Measurements from ENCODE around the gene TGFBR3.
A peak's percentile ranks its signal among the peaks of the same experiment; 100 is the strongest.

The TGFBR3 gene

DNA sequence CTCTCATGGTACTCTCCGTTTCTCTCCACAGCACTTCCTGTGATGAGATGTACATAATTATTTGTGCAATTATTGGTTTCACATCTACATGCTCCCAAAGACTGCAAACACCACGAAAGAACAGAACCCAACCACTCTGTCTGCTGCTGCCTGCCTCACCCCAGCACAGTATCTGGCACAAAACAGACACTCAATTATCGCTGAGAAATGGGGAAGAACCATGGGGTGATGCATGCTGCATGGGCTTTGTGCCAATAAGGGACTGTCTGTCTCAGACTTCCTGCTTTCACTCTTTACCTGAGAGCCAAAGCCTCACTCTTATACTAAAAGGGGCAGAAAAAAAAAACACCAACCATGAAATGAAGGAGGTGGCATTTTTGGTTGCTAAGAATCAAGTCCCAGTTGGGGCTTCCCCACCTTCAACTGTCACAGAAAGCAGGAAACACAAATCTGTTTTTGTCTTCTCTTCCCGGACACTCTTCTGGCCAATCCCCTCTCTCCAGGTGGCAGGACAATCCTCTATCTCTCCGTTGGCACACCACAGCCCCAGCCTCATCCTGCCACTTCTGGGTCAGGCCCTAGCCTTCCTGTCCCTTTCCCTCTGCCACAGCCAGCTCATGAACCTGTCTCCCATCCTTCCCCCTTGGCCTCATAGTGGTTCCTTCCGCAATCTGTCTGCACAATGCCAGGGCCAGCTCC, 82.0 kb downstream of the TGFBR3 start:
- peak; percentile 23 to 55 (median 46) for DNase-seq (ENCODE audit: low read depth in 3 of 3, low spot score in 1 of 3)

DNA sequence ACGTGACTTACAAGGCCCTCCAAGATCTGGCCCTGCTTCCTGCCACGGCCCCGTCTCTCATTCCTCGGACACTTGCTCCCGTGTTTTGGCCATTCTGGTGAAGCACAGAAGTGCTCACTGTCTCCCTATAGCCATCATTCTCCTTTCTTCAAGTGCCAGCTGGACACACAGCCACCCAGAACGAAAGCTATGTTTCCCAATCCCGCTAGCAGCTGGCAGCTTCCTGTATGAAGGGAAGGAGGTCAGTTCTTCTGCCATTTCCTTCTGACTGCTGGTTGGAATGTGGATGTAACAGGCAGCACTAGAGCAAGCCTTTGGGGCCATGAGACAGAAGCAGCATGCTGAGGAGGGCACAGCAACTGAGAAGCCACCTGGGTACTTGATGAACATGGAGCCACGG, 82.8 kb downstream of the TGFBR3 start:
- DNase-seq (ENCODE audit: low read depth in 3 of 3, low spot score in 1 of 3): no peak

DNA sequence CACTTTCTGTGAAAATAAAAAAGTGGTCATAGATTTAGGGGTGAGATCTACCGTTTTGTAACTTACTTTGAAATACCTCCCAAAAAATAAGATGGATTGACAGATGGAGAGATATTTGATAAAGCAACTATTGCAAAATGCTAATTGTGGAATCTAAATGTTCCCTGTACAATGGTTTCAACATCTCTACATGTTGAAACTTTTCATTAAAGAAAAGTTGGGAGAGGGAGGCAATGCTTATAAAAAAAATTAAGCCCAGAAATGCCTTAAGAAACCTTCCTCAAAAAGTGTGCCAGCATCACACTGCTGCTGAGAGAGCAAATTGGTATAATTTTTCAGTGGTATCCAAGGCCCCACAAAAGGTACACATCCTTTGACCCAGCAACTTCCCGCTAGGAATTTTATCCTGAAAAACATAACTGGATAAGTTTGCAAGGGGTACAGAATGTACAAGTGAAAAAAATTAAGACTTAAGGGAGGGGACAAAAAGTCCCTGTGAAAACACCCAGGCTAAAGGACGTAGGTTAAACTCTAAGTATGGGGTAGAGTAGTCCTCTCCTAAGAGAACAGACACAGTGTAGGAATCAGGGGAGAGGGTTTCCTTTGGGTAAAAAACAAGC, 84.3 kb downstream of the TGFBR3 start:
- DNase-seq (ENCODE audit: low read depth in 3 of 3, low spot score in 1 of 3): no peak

DNA sequence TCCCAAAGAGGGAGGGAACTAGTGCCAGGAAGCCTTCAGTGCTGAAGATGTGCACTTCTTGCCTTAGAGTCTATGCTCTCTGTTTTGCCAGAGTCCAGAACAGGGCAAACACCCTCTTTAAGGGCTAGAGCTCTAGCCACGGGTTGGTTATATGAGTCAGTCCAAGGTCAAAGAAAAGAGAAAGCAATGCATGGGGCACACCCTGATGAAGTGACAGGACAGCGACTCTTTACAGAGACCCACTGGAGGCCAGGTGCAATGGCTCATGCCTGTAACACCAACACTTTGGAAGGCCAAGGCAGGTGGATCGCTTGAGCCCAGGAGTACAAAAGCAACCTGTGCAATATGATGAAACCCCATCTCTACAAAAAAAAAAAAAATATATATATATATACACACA, 86.1 kb downstream of the TGFBR3 start:
- DNase-seq (ENCODE audit: low read depth in 3 of 3, low spot score in 1 of 3): no peak

DNA sequence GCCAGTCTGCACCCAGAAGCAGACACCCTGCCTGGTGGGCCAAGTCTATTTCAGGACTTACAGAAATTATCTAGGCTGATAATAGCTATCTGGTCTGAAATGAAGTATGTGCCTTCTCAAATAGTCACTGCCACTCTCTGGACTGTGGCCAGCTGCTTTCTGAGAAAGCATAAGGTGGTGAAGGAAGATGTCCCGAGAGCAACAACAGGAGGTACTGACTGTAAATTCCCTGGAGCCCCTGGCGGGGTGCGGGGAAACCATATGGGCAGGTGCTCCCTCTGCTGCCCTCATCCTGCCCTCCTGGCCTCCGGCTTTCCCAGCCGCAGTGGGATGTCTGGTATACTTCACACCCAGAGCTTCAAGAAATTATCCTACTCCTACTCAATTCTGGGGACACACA, 86.8 kb downstream of the TGFBR3 start:
- no peak for DNase-seq (ENCODE audit: low read depth in 3 of 3, low spot score in 1 of 3)

DNA sequence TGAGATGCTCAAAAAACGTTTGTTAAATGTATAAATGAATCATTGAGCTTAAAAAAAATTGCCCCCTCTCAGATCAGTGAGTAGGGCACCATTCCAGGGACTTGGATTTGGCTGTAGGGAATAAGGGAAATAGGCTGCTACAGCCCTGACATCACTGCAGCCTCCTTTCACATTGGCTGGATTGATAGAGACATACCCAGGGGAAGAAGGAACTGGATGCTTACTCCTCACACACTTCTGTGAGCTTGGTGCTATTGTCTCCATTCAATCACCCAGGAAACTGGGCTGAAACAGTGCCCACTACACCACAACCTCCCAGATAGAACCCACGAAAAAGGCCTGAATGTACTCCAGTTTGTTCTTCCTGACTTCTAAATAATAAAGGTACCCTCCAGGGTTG, 87.2 kb downstream of the TGFBR3 start:
- no peak for DNase-seq (ENCODE audit: low read depth in 3 of 3, low spot score in 1 of 3)

DNA sequence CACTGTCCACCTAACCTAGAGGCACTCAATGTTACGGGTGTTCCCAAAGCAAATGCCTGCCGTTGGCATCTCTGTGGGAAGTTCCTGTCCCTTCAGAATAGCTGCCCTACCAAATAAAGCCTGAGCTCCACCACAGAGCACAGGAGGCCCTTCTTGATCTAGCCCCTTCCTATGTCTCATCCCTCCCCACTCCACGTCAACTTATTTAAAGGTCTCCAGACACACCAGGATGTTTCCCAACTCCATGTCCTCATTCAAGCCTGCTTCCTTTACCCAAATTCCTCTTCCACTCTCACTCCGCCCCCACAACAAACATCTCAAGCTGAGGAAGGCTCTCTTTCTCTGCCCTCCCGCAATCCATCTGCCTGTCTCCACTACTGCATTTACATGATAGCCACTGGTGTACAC, 87.7 kb downstream of the TGFBR3 start:
- no peak for DNase-seq (ENCODE audit: low read depth in 3 of 3, low spot score in 1 of 3)

DNA sequence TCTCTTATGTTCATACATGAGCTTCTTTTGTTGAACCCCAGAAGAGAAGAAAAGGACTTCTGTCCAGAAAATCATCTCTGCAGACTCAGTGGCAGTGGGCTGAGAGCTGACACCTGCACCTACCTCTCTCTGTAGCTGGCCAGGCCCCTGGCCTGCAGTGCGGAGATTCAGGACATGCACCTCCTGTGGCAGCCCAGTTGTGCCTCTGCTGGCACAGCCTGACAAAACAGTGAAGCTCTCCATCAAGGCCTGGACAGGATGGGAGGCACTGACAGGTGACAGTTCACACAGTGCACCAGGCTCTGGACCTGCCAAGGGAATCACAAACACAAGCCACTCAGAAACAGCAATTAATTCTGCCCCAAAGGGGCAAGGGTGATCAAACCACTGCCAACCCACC, 88.8 kb downstream of the TGFBR3 start:
- DNase-seq (ENCODE audit: low read depth in 3 of 3, low spot score in 1 of 3): no peak

DNA sequence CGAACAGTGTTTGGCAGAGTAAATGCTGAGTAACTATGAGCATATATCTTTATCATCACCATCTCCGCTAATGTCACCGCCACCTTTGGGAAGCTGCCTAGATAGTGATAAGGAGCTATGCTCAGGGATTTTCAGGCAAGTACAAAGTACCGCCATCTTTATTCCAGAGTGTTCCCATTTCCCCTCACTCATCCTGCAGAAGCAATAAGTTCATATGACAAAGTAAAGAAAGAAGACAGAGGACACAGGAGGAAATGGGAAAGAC, 89.6 kb downstream of the TGFBR3 start:
- no peak for DNase-seq (ENCODE audit: low read depth in 3 of 3, low spot score in 1 of 3)

DNA sequence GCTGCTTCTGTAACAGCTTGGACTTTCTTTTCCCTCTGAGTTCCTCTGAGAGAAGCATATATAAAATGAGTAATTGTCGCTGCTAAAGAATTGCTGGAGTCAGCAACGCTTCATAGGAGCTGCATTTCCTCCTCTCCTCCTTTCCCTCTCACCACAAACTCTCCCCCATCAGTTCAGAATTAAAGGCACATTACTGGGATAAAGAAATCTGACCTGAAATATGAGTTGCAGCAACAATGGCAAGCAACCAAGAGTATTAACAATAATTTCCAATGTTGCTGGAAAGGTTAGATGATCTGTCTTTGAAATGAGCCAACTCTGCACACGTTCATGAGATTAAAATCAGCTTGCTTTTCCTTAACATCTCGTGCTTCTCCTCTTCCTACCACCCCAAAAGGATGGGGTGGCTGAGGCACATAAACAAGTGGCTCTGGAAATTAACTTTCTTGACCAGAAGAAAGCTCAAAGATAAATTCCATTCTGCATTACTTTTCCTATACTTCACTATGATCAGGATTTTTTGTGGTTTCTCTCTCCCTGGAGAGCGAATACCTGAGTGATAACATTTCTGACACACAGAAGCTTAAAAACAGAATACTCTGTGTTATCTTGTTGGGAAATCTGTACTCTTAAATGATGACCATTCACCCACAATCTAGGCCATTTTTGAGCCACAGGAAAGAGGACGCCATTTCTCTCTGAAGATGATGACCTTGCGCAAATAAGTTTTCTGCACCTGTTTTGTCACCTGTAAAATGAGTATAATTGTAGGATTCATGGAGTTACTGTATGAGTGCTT, 90.2 kb downstream of the TGFBR3 start:
- DNase-seq (ENCODE audit: low read depth in 3 of 3, low spot score in 1 of 3): no peak

DNA sequence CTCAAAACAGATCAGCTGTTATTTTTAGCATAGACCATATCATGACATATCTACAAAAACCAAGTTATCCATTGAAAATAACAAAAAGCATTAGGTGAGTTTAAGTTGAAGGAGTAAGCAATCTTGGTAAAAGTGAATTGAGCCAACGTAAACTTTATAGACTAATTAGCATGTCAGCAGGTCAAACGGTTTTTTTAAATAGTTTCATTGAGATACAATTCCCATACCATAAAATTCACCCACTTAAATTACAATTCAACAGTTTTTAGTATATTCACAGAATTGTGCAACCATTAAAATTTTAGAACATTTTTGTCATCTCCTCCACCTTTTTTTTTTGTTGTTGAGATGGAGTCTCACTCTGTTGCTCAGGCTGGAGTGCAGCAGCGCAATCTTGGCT, 92.1 kb downstream of the TGFBR3 start:
- DNase-seq (ENCODE audit: low read depth in 3 of 3, low spot score in 1 of 3): no peak

DNA sequence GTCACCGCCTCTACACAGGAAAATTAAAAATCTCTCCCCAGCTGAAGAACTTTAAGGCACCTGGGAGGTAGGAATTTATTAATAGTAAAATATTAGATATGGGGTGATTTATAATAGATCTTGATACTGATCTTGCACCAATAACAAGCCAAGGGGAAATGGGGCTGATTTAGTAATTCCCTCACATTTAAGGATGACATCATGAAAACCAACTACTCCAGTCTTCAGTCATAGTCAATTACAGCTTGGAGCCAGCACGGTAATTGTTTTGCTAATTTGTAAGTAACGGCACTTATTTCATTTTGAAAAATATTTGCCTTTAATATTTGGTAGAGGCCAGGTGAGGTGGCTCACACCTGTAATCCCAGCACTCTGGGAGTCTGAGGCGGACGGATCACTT, 92.8 kb downstream of the TGFBR3 start:
- no peak for DNase-seq (ENCODE audit: low read depth in 3 of 3, low spot score in 1 of 3)

DNA sequence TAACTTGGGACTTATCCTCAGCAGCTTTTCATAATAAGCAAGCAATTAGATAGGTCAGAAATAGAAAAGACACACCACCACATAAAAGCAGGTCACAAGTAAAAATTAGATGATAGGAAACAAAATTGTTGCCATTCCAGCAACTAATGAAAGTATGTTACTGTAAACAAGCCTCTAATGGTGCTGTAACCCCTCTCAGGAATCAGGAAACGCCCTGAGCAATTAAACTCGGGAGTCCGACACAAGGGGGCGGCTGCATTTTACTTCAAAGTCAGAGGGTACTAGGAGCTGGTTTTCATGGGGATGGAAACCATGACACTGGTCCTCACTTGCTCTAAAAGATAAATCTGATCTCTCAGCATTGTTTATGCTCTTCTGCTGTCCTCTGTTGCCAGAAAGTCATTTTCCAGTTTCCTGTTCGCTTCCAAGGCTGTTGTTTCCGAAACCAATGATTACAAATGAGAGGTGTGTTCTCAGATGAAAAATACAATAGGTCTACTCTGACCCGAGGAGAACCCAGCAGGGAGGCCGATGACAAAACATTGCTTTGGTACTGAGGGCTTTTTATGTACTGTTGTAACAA, 93.4 kb downstream of the TGFBR3 start:
- DNase-seq (ENCODE audit: low read depth in 3 of 3, low spot score in 1 of 3): no peak

DNA sequence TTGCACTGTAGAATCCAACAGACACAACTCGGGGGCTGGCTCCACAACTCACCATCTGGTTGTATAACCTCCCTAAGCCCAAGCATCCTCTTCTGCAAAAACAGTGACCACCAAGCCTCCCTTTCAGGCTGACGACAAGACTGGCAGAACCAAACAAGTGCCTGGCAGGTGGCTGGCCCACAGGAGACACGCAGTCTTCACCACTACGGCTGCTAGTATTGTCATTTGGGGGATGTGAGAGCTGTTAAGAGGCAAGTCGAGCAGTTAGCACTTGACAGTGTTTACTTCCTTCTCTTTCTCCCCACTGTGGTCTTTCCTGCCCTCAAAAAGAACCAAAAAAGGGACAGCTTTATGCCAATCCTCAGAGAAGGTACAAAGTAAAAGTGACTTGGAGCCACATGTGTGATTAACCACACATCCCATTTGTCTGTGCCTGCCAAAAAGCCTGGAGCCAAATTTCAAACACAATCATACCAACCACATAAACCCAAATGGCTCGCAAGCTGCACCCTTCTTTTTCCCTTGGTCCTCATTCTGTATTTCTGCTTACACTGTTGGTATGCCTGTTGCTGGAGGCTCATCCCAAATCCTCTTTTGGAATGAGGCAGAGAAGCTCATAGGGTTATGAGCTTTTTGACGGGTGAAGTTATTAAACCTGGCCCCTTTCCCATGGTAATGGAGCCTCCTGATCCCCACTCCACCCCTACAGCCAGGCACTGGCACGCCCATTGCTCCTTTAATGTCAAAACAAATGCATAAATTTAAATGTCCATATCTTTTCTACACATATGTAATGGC, 94.1 kb downstream of the TGFBR3 start:
- DNase-seq (ENCODE audit: low read depth in 3 of 3, low spot score in 1 of 3): no peak

DNA sequence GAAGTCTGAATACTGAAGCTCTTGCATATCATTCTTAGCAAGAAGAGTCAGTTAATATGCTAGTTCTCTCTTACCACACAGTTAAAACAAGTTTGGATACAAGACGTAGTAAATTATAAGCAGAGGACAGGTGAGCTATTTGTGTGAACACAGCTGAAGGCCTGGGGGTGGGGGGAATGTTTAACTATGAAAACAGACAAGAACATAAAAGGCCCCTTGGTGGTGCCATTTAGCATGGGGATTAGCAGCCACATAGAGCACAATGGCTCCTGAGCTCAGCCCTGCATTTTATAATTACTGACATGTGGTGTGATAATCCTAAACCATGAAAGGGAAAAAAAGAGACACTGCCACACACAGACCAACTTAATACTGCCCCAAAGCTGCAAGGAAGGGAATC, 94.8 kb downstream of the TGFBR3 start:
- no peak for DNase-seq (ENCODE audit: low read depth in 3 of 3, low spot score in 1 of 3)

DNA sequence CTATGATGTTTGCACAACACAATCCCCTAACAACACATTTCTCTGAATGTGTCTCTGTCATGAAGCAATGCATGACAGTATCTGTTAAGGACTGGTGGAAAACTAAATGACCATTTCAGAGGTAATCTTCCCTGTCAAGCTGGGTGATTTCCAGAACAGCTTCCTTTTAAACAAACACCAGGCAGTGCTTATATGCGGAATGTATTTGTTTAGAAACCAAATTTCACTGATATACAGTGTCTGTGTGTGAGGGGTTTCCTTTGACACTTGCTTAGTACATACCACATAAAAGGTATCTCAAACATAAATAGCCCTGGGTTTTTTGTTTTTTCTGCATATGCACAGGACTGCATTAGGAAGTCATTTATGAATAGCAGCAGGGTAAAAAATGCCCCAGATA, 95.6 kb downstream of the TGFBR3 start:
- no peak for DNase-seq (ENCODE audit: low read depth in 3 of 3, low spot score in 1 of 3)

DNA sequence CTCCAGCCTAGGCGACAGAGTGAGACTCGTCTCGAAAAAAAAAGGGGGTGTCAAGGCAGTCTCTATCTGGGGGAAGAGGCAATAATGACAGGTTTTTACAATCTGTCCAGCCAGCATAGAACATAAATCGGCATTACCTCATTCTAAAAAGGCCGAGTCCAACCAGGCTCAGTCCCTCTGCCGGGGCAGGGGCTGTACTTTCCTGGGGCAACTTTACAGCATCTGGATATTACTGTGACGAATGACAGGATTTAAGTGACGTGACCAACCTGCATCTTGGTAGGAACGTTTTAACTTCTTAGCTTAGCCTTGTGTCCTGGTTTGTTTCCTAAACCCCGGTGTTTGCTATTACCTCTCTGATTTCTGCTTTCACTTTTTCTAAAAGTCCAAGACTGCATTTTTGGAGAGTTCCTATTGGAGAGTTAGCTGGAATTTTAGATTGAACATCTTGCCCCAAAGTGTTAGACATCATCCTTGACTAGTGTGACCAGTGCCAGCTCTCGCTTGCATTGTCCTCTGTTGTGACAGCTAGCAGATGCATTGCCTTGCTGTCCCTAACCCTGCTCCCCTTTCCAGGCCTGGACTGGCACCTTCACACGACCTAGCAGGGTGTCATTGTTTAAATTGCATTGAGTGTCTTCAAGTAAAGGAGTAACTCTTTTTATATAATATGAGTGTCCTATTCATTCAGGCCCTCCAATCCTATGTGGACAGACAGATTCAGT, 96.5 kb downstream of the TGFBR3 start:
- DNase-seq (ENCODE audit: low read depth in 3 of 3, low spot score in 1 of 3): no peak

DNA sequence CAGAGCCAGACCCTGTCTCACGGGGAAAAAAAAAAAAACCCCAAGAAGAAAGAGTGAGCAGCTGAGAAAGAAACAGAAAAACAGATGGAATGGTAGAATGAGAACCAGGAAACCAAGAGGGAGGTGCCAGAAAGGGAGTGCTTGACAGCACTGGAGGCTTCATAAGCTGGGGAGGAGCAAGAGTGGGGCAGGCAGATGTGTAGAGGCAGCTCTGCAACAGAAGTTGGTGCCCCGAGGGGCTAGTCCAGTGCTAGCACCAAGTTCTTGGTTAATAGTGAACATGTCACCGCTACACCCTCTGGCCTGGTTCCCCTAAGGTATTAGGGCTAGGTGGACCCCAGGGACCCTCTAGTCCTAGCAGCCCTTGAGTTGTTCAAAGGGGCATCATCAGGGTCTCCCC, 98.0 kb downstream of the TGFBR3 start:
- DNase-seq (ENCODE audit: low read depth in 3 of 3, low spot score in 1 of 3): no peak

DNA sequence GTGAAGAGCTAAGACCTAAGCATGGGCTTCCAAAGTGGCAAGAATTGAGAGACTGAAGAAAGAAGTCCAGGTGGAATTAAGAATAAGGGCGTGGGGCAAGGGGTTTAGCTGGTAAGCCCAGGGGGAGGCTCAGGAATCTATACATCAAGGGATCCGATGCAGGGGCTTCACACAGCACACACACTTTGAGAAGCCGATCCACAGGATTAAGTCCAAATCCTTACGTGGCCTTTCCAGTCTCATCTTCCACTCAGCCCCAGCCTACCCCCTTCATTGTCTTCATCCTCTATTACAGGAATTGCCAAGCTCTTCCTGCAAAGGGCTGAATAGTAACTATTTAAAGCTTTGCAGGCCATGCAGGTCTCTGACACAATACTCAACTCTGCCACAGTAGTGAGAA, 101.3 kb downstream of the TGFBR3 start:
- DNase-seq (ENCODE audit: low read depth in 3 of 3, low spot score in 1 of 3): no peak

DNA sequence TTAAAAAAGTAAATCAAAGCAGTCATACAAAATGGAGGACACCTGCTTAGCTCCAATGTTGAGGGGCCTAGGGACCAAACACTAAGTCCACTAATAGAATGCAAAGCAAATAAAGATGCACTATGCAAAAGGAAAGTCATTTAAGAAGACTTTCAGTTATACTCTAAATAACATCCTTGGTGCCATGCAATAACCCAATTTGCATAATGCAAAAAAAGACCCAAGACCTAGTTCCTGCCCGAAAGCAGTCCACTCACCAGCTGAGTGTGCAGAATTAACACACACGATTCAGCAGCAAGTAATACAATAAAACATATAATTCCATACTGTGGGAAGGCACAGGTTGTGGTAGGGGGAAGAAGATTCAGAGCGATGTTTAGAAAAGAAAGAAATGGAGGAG, 101.8 kb downstream of the TGFBR3 start:
- no peak for DNase-seq (ENCODE audit: low read depth in 3 of 3, low spot score in 1 of 3)
